ENCODE measurements around the gene ARHGEF28. TPM values are rescaled to one million over a fixed set of nuclear protein-coding genes. Genes with fewer than 3 reads are reported as not detected.

ARHGEF28 gene
- total RNA-seq, 1 experiment from 2014 or later, result 0.57 TPM

DNA sequence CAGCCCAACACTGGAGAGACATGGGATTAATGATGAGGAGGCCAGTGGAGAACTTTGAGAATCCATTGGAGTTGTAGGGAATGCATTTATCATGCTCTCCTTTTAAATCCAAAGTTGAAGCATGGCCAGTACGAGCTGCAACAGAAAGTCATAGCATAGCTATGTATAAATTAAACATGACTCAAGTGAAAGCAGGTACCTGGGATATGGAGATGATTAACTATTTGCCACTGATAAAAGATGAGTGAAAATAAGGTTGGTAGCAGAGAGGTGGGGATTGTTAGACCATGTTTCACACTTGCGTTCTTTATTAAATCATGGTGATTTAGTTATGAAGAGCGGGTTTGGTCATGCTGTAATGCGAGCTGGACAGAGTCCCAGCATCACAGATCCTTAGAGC, 189.6 kb downstream of the ARHGEF28 start:
- no peak overlapping the region for H3K4ac ChIP-seq (ENCODE audit: low read depth, low read length)
- TF ChIP-seq, protein P1, sequence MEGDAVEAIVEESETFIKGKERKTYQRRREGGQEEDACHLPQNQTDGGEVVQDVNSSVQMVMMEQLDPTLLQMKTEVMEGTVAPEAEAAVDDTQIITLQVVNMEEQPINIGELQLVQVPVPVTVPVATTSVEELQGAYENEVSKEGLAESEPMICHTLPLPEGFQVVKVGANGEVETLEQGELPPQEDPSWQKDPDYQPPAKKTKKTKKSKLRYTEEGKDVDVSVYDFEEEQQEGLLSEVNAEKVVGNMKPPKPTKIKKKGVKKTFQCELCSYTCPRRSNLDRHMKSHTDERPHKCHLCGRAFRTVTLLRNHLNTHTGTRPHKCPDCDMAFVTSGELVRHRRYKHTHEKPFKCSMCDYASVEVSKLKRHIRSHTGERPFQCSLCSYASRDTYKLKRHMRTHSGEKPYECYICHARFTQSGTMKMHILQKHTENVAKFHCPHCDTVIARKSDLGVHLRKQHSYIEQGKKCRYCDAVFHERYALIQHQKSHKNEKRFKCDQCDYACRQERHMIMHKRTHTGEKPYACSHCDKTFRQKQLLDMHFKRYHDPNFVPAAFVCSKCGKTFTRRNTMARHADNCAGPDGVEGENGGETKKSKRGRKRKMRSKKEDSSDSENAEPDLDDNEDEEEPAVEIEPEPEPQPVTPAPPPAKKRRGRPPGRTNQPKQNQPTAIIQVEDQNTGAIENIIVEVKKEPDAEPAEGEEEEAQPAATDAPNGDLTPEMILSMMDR (conservative IDR thresholded peaks at IDR 0.05), result no peak
- H3T11ph ChIP-seq (ENCODE audit: low read length), result no peak overlapping the region
- H3K4me1 Mint-ChIP-seq, result peaks cover 16 to 17% of the 10 kb centered on the region in 2 experiments
- no peaks in the 10 kb centered on the region for H3K79me2 ChIP-seq (ENCODE audit: insufficient read depth, low read length)
- no peaks in the 10 kb centered on the region for H3K27me3 ChIP-seq (ENCODE audit: insufficient read depth, low read length)
- H3K4me3 Mint-ChIP-seq, result no peak overlapping the region
- peaks cover 3% of the 10 kb centered on the region; the same call in 1 of the 2 replicates for H3K4me1 ChIP-seq (ENCODE audit: insufficient read depth, low read length)
- no peak overlapping the region for H3K14ac ChIP-seq (ENCODE audit: insufficient read depth, low read length)
- WGBS (ENCODE audit: extremely low coverage, insufficient read length, low lambda C conversion rate), result no CpG with 5 or more reads among the region's 4 CpGs
- H3K27ac ChIP-seq (ENCODE audit: insufficient read length, low read depth, low read length), result no peak overlapping the region
- H3K79me1 ChIP-seq (ENCODE audit: insufficient read depth, low read depth, low read length, poor library complexity, severe bottlenecking), result no peaks in the 10 kb centered on the region
- H3K4me2 ChIP-seq (ENCODE audit: insufficient read depth, insufficient read length, low read length), result no peak overlapping the region
- peaks cover 2% of the 10 kb centered on the region for H4K20me1 ChIP-seq (ENCODE audit: control insufficient read depth, insufficient read depth, insufficient read length)
- no peak overlapping the region for H3K56ac ChIP-seq (ENCODE audit: insufficient read length, low read depth, low read length)
- no peak overlapping the region for H2BK12ac ChIP-seq (ENCODE audit: insufficient read length, low read depth, low read length)
- no peak overlapping the region for H2AK5ac ChIP-seq (ENCODE audit: insufficient read length, low read length)
- H3K9me3 Mint-ChIP-seq, result no peaks in the 10 kb centered on the region
- no peak overlapping the region for H4K5ac ChIP-seq (ENCODE audit: insufficient read length, low read depth, low read length)
- no peaks in the 10 kb centered on the region for H3K23me2 ChIP-seq (ENCODE audit: insufficient read length, low read depth, low read length, poor library complexity, severe bottlenecking)
- no peak overlapping the region for H2BK120ac ChIP-seq (ENCODE audit: low read depth, low read length, poor library complexity, severe bottlenecking)
- no peak overlapping the region for H3K9ac ChIP-seq (ENCODE audit: extremely low read depth, insufficient read length, low read length)
- no peak overlapping the region for H3K18ac ChIP-seq (ENCODE audit: insufficient read length, low read depth, low read length)
- H3K23ac ChIP-seq (ENCODE audit: insufficient read length, low read depth, low read length), result no peak overlapping the region
- peaks cover 0 to 2% (median 0%) of the 10 kb centered on the region in 3 experiments; a peak in 1 of 7 replicates for H3K36me3 Mint-ChIP-seq (ENCODE audit: insufficient read depth in 1 of 3, low read depth in 3 of 3)
- H4K8ac ChIP-seq (replicated peaks; ENCODE audit: insufficient read length, low read depth, low read length), result no peak overlapping the region
- H2AFZ ChIP-seq (ENCODE audit: low read length), result no peak overlapping the region
- no peak overlapping the region for H4K91ac ChIP-seq (ENCODE audit: insufficient read length, low read depth, low read length)
- DNase-seq, result no peak
- H2BK20ac ChIP-seq (ENCODE audit: low read depth, low read length, poor library complexity, severe bottlenecking), result no peak overlapping the region
- no peaks in the 10 kb centered on the region for H3K27me3 Mint-ChIP-seq (ENCODE audit: low read depth)
- H2BK5ac ChIP-seq (ENCODE audit: insufficient read length, low read length), result no peak overlapping the region
- no peaks in the 10 kb centered on the region for H3K9me3 ChIP-seq (ENCODE audit: control insufficient read depth, low read depth, low read length)
- no peak overlapping the region; a peak in 1 of 7 replicates for H3K27ac Mint-ChIP-seq
- H2BK15ac ChIP-seq (ENCODE audit: low read depth, low read length), result no peak overlapping the region
